K562 (cell line): ENCODE data around the gene SLC12A4. TPM values are rescaled to one million over a fixed set of nuclear protein-coding genes. Genes with fewer than 3 reads are reported as not detected.
"Not testable (repeated sequence)": the region's sequence is repeated elsewhere in the genome, so short reads cannot be mapped to it uniquely, and the experiment has no call there.

Source experiments
- ATAC-seq: fragments of 200-7000 bp; cut with Tn5 transposase; 3 replicates; pipeline ENCODE4 v1.9.1; 2020; ENCODE audit warnings: moderate library complexity
- BruUV-seq: library from RNA; stranded (reverse); fragments of 400-500 nt; replicated peaks from 2 replicates; lab custom pipeline; 2021; lab: Mats Ljungman, UMichigan
- CTCF ChIA-PET: fragments of 300-600 bp; formaldehyde crosslinking; extraction: SDS; loops from one replicate; lab custom pipeline; 2021; ENCODE audit warnings: low intra/inter-chr PET ratio; lab: Yijun Ruan, JAX
- POLR2A ChIA-PET: fragments of 300-600, 350-650 bp; sonication (Branson Sonifier 250); formaldehyde crosslinking; extraction: SDS; loops from one replicate; lab custom pipeline; 2021; ENCODE audit warnings: antibody characterized with exemption, inconsistent platforms; lab: Yijun Ruan, JAX
- DNase-seq, 4 experiments: peaks; one replicate each; pipeline versions ENCODE4 v3.0.0 to v3.0.0-alpha.2; 2011 to 2018; ENCODE audit warnings: low spot score in 3 of 4, mixed read lengths in 3 of 4; ENCODE audit errors: extremely low read depth in 1 of 4
- FAIRE-seq: peaks from 2 replicates; lab custom pipeline; 2011; peaks lifted over from hg19 to GRCh38; lab: Jason Lieb, UNC
- H2AFZ ChIP-seq: 2 replicates; pipeline ENCODE4 v1.6.0; 2011; ENCODE audit warnings: low read depth, low read length, control low read depth, inconsistent platforms
- H3K27ac ChIP-seq: fragments of 200-600 bp; 3 replicates; pipeline ENCODE4 v1.8.0; 2011; ENCODE audit warnings: low read depth, mild to moderate bottlenecking, control low read depth, inconsistent platforms, low read length, moderate library complexity, mixed read lengths; ENCODE audit errors: extremely low read depth
- H3K27me3 ChIP-seq, 2 experiments: fragments of 300-600 bp in 1 of 2; 2 replicates in 1 of 2; 3 replicates in 1 of 2; pipeline versions ENCODE4 v1.6.0 to v1.8.0; 2011; ENCODE audit warnings: inconsistent platforms in 2 of 2, low read length in 2 of 2, mild to moderate bottlenecking in 1 of 2, mixed read lengths in 1 of 2, moderate library complexity in 1 of 2; ENCODE audit not compliant: control insufficient read depth in 2 of 2, insufficient read depth in 2 of 2
- H3K36me3 ChIP-seq: fragments of 300-600 bp; 3 replicates; pipeline ENCODE4 v1.8.0; 2011; ENCODE audit warnings: mild to moderate bottlenecking, low read length, inconsistent platforms; ENCODE audit not compliant: control insufficient read depth, insufficient read depth
- H3K4me1 ChIP-seq, 2 experiments: fragments of 200-600 bp in 1 of 2; replicated peaks in 1 of 2; 2 replicates in 1 of 2; 3 replicates in 1 of 2; pipeline versions ENCODE4 v1.5.1 to v1.8.0; 2011; ENCODE audit warnings: inconsistent platforms in 2 of 2, low read length in 2 of 2, mild to moderate bottlenecking in 1 of 2, mixed read lengths in 1 of 2, moderate library complexity in 1 of 2; ENCODE audit not compliant: control insufficient read depth in 2 of 2, insufficient read depth in 2 of 2
- H3K4me2 ChIP-seq: 2 replicates; pipeline ENCODE4 v1.6.1; 2011; ENCODE audit warnings: low read length, control low read depth, inconsistent platforms, mixed read lengths; ENCODE audit not compliant: insufficient read depth
- H3K4me3 ChIP-seq: fragments of 200-600 bp; sonication (generic), shearing (Covaris generic); 2 replicates; pipeline ENCODE4 v1.5.1; 2016; ENCODE audit warnings: control low read depth, inconsistent platforms
- H3K79me2 ChIP-seq: fragments of 200-600 bp; 3 replicates; pipeline ENCODE4 v1.8.0; 2011; ENCODE audit warnings: low read length, inconsistent platforms; ENCODE audit not compliant: control insufficient read depth, insufficient read depth
- H3K9ac ChIP-seq, 2 experiments: 2 replicates each; pipeline versions ENCODE4 v1.6.0 to v1.6.1; 2011; ENCODE audit warnings: low read depth in 2 of 2, low read length in 2 of 2, control low read depth in 1 of 2, inconsistent platforms in 1 of 2, mild to moderate bottlenecking in 1 of 2, mixed read lengths in 1 of 2; ENCODE audit not compliant: insufficient read depth in 1 of 2
- H3K9me1 ChIP-seq: one replicate; pipeline ENCODE4 v1.6.0; 2011; ENCODE audit warnings: inconsistent platforms, mild to moderate bottlenecking, low read length, moderate library complexity; ENCODE audit not compliant: control insufficient read depth, insufficient read depth
- H3K9me3 ChIP-seq: replicated peaks from 2 replicates; pipeline ENCODE4 v1.5.1; 2011; ENCODE audit warnings: low read depth, low read length, inconsistent platforms; ENCODE audit not compliant: control insufficient read depth, insufficient read depth
- H4K20me1 ChIP-seq: replicated peaks from 2 replicates; pipeline ENCODE4 v1.6.1; 2011; ENCODE audit warnings: low read length, inconsistent platforms, mixed read lengths; ENCODE audit not compliant: control insufficient read depth, insufficient read depth
- ASH1L ChIP-seq: fragments of 450-650 bp; IDR thresholded peaks from 2 replicates; pipeline ENCODE4 v1.6.1; 2018; ENCODE audit warnings: borderline replicate concordance, mild to moderate bottlenecking, low read depth; ENCODE audit not compliant: partially characterized antibody
- FOS ChIP-seq: IDR thresholded peaks from 3 replicates; pipeline ENCODE4 v1.6.1; 2011; ENCODE audit not compliant: insufficient read length; ENCODE audit errors: extremely low read depth
- L3MBTL2 ChIP-seq: fragments of 450-650 bp; IDR thresholded peaks from 2 replicates; pipeline ENCODE4 v1.6.1; 2016; ENCODE audit warnings: mild to moderate bottlenecking, moderate library complexity
- NFYB ChIP-seq: IDR thresholded peaks from 2 replicates; pipeline ENCODE4 v1.6.1; 2011; ENCODE audit warnings: mild to moderate bottlenecking, moderate library complexity; ENCODE audit not compliant: insufficient read length; ENCODE audit errors: extremely low read depth
- POLR2A ChIP-seq: fragments of 450-650 bp; conservative IDR thresholded peaks from 2 replicates; pipeline ENCODE4 v1.6.1; 2016
- RBM25 ChIP-seq: fragments of 200-400 bp; formaldehyde crosslinking; IDR thresholded peaks from 2 replicates; pipeline ENCODE4 v1.6.1; 2018; ENCODE audit warnings: low read length, low read depth, moderate library complexity; ENCODE audit not compliant: severe bottlenecking
- SPI1 ChIP-seq: IDR thresholded peaks from 2 replicates; pipeline ENCODE4 v1.6.1; 2011; ENCODE audit warnings: low read depth, low read length, control low read depth, borderline replicate concordance
- SREBF1 ChIP-seq: fragments of 150-350 bp; IDR thresholded peaks from 2 replicates; pipeline ENCODE4 v1.6.1; 2014; ENCODE audit warnings: antibody characterized with exemption, low read depth, low read length, borderline replicate concordance
- WGBS: fragments of 100-300 bp; shearing (Covaris generic); methylation state at CpG from one replicate; pipeline ENCODE4 v1.1.6; 2016; ENCODE audit warnings: low coverage, mixed read lengths; ENCODE audit not compliant: insufficient coverage; ENCODE audit errors: missing lambda C conversion rate; 5-methylcytosine and 5-hydroxymethylcytosine counted together
- in situ Hi-C: fragments of 300-500 bp; cut with MboI; formaldehyde crosslinking; loops from 4 replicates; pipeline ENCODE4 v1.15.0; 2018; ENCODE audit warnings: inconsistent platforms, mixed read lengths
- intact Hi-C: fragments of 100-400 bp; cut with micrococcal nuclease; formaldehyde crosslinking; loops from 2 replicates; pipeline ENCODE4 v1.14.2; 2022
- polyA plus RNA-seq, 8 experiments: library from polyadenylated mRNA; depleted of rRNA in 4 of 8; stranded (reverse) in 5 of 8; unstranded in 3 of 8; fragments of >200 nt; fragmentation: Nextera tagmentation in 2 of 8; fragmentation: Illumina TruSeq in 1 of 8; extraction: Ambion mirVana in 2 of 8; extraction: Trizol in 1 of 8; gene quantifications; 2 replicates each; pipeline versions ENCODE4 v1.2.1 to v1.2.3, GENCODE V29; 2011 to 2014; ENCODE audit warnings: inconsistent platforms in 1 of 8, missing spikeins in 1 of 8
- total RNA-seq, 7 experiments: library from RNA; depleted of rRNA in 6 of 7; stranded (reverse); fragments of >200 nt in 6 of 7; fragmentation: Illumina TruSeq in 2 of 7; extraction: Trizol in 2 of 7; gene quantifications; 2 replicates each; pipeline versions ENCODE4 v1.2.1 to v1.2.3, GENCODE V29; 2011 to 2021; ENCODE audit warnings: low replicate concordance in 1 of 7
- TF ChIP-seq, protein P1 (sequence below): fragments of 450-650 bp; IDR thresholded peaks from 2 replicates; pipeline ENCODE4 v1.6.1; 2016; ENCODE audit warnings: mild to moderate bottlenecking, moderate library complexity

SLC12A4 gene
- total and polyA plus RNA-seq, 9 of the 15 experiments (the other 6 are each of a cell fraction or from before 2014, with no cell fraction given) = 0.75 to 43.5 (median 15.0) TPM

DNA sequence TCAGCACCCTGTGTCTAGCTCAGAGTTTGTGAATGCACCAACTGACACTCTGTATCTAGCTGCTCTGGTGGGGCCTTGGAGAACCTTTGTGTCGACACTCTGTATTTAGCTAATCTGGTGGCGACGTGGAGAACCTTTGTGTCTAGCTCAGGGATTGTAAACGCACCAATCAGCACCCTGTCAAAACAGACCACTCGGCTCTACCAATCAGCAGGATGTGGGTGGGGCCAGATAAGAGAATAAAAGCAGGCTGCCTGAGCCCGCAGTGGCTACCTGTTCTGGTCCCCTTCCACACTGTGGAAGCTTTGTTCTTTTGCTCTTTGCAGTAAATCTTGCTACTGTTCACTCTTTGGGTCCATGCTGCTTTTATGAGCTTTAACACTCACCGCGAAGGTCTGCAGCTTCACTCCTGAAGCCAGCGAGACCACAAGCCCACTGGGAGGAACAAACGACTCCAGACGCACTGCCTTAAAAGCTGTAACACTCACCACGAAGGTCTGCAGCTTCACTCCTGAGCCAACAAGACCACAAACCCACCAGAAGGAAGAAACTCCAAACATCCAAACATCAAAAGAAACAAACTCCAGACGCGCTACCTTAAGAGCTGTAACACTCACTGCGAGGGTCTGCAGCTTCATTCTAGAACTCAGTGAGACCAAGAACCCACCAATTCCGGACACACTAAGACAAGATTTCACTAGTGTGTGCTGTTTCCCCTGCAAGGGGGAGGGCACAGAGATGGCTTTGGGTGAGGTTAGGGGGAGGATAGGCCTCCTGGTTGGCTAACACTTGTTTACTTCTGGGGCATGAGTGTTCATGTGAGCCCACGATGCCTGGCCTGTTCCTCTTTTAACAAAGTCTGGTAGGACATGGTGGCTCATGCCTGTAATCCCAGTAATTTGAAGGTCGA, 30.6 kb upstream of the SLC12A4 start, which contains the start of gene DPEP2:
TSS of gene DPEP2 (minus strand) at position 706 of the 910 bp plus-strand sequence. CDS start 6,272 bp downstream, outside the sequence.
- peak within 1 kb of the TSS; percentile 40; the same call in 1 of the 2 replicates for H3K4me2 ChIP-seq
- H3K9ac ChIP-seq, H4K20me1 ChIP-seq, H3K9me3 ChIP-seq, H3K79me2 ChIP-seq, H3K27me3 ChIP-seq, FAIRE-seq, CTCF ChIA-PET, DNase-seq, H3K4me3 ChIP-seq, H3K36me3 ChIP-seq, H3K9me1 ChIP-seq, intact Hi-C loops: not testable (repeated sequence)
- POLR2A ChIA-PET = interaction anchor here (1.1 kb wide), 3 partner anchors 9 to 53 kb away, joined by 3 read pairs; no protein-coding TSS in a partner anchor
- peak within 1 kb of the TSS; percentile 35; the same call in 1 of the 3 replicates for H3K27ac ChIP-seq
- peak; percentile 61 for ATAC-seq
- BruUV-seq = TSS peak; percentile 96
- in situ Hi-C loops = loop anchor here (10.0 kb wide), 1 partner anchor 316 kb away; the partner anchor contains the start of genes PRMT7 and SLC7A6OS
- 56% methylated on average over 17 of the region's 18 CpGs for WGBS
- peak within 1 kb of the TSS; percentile 73 for H2AFZ ChIP-seq
- H3K4me1 ChIP-seq = peaks cover 20 to 22% of the 10 kb centered on the region in 2 experiments
- TF ChIP-seq ASH1L (peak; percentile 40), SPI1 (peak; percentile 80), L3MBTL2 (peak; percentile 53; the same call in 1 of the 2 replicates), SREBF1 (peak; percentile 87; the same call in 1 of the 2 replicates), FOS (peak; percentile 28), NFYB (peak; percentile 85), RBM25 (peak; percentile 12), POLR2A (peak; percentile 89)
- TF ChIP-seq, protein P1, sequence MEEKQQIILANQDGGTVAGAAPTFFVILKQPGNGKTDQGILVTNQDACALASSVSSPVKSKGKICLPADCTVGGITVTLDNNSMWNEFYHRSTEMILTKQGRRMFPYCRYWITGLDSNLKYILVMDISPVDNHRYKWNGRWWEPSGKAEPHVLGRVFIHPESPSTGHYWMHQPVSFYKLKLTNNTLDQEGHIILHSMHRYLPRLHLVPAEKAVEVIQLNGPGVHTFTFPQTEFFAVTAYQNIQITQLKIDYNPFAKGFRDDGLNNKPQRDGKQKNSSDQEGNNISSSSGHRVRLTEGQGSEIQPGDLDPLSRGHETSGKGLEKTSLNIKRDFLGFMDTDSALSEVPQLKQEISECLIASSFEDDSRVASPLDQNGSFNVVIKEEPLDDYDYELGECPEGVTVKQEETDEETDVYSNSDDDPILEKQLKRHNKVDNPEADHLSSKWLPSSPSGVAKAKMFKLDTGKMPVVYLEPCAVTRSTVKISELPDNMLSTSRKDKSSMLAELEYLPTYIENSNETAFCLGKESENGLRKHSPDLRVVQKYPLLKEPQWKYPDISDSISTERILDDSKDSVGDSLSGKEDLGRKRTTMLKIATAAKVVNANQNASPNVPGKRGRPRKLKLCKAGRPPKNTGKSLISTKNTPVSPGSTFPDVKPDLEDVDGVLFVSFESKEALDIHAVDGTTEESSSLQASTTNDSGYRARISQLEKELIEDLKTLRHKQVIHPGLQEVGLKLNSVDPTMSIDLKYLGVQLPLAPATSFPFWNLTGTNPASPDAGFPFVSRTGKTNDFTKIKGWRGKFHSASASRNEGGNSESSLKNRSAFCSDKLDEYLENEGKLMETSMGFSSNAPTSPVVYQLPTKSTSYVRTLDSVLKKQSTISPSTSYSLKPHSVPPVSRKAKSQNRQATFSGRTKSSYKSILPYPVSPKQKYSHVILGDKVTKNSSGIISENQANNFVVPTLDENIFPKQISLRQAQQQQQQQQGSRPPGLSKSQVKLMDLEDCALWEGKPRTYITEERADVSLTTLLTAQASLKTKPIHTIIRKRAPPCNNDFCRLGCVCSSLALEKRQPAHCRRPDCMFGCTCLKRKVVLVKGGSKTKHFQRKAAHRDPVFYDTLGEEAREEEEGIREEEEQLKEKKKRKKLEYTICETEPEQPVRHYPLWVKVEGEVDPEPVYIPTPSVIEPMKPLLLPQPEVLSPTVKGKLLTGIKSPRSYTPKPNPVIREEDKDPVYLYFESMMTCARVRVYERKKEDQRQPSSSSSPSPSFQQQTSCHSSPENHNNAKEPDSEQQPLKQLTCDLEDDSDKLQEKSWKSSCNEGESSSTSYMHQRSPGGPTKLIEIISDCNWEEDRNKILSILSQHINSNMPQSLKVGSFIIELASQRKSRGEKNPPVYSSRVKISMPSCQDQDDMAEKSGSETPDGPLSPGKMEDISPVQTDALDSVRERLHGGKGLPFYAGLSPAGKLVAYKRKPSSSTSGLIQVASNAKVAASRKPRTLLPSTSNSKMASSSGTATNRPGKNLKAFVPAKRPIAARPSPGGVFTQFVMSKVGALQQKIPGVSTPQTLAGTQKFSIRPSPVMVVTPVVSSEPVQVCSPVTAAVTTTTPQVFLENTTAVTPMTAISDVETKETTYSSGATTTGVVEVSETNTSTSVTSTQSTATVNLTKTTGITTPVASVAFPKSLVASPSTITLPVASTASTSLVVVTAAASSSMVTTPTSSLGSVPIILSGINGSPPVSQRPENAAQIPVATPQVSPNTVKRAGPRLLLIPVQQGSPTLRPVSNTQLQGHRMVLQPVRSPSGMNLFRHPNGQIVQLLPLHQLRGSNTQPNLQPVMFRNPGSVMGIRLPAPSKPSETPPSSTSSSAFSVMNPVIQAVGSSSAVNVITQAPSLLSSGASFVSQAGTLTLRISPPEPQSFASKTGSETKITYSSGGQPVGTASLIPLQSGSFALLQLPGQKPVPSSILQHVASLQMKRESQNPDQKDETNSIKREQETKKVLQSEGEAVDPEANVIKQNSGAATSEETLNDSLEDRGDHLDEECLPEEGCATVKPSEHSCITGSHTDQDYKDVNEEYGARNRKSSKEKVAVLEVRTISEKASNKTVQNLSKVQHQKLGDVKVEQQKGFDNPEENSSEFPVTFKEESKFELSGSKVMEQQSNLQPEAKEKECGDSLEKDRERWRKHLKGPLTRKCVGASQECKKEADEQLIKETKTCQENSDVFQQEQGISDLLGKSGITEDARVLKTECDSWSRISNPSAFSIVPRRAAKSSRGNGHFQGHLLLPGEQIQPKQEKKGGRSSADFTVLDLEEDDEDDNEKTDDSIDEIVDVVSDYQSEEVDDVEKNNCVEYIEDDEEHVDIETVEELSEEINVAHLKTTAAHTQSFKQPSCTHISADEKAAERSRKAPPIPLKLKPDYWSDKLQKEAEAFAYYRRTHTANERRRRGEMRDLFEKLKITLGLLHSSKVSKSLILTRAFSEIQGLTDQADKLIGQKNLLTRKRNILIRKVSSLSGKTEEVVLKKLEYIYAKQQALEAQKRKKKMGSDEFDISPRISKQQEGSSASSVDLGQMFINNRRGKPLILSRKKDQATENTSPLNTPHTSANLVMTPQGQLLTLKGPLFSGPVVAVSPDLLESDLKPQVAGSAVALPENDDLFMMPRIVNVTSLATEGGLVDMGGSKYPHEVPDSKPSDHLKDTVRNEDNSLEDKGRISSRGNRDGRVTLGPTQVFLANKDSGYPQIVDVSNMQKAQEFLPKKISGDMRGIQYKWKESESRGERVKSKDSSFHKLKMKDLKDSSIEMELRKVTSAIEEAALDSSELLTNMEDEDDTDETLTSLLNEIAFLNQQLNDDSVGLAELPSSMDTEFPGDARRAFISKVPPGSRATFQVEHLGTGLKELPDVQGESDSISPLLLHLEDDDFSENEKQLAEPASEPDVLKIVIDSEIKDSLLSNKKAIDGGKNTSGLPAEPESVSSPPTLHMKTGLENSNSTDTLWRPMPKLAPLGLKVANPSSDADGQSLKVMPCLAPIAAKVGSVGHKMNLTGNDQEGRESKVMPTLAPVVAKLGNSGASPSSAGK = 0 out of 2 replicates have a peak, but pooled peaks have one; percentile 31
